ENCODE data around the gene CCNE1. TPM values are rescaled to one million over a fixed set of nuclear protein-coding genes. Genes with fewer than 3 reads are reported as not detected.

CCNE1 gene
- total RNA-seq, 1 donor: 10.4 TPM

GRCh38 chr19:29861574-29861973 lies 49.8 kb downstream of the CCNE1 start:
- DNase-seq (ENCODE audit: low read depth): no peak
- TF ChIP-seq, protein P1, sequence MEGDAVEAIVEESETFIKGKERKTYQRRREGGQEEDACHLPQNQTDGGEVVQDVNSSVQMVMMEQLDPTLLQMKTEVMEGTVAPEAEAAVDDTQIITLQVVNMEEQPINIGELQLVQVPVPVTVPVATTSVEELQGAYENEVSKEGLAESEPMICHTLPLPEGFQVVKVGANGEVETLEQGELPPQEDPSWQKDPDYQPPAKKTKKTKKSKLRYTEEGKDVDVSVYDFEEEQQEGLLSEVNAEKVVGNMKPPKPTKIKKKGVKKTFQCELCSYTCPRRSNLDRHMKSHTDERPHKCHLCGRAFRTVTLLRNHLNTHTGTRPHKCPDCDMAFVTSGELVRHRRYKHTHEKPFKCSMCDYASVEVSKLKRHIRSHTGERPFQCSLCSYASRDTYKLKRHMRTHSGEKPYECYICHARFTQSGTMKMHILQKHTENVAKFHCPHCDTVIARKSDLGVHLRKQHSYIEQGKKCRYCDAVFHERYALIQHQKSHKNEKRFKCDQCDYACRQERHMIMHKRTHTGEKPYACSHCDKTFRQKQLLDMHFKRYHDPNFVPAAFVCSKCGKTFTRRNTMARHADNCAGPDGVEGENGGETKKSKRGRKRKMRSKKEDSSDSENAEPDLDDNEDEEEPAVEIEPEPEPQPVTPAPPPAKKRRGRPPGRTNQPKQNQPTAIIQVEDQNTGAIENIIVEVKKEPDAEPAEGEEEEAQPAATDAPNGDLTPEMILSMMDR (IDR thresholded peaks at IDR 0.05; ENCODE audit: insufficient read depth, low read depth, low read length): no peak
- no peak overlapping the region for H3K4me3 ChIP-seq (ENCODE audit: low read depth, low read length)

DNA sequence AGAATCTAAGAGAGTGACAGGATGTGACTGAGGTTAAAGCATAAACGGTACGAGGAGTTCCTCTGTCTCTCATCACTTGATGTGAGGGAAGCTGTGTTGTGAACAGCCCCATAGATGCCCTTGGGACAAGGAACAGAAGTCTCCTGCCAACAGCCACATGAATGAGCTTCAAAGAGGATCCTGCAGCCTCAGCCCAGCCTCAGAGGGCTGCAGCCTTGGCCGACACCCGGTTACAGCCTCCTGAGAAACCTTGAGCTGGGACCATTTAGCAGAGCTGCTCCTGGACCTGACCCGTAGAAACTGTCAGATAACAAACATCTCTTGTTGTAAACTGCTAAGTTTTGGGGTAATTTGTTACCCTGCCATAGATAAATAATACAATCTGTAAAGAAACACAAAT lies 54.2 kb downstream of the CCNE1 start:
- H3K4me3 ChIP-seq (ENCODE audit: low read depth, low read length): no peak overlapping the region
- TF ChIP-seq, protein P1 (IDR thresholded peaks at IDR 0.05; ENCODE audit: insufficient read depth, low read depth, low read length): no peak
- DNase-seq (ENCODE audit: low read depth): no peak

GRCh38 chr19:29867984-29868383 lies 56.2 kb downstream of the CCNE1 start:
- H3K4me3 ChIP-seq (ENCODE audit: low read depth, low read length): no peak overlapping the region
- TF ChIP-seq, protein P1 (IDR thresholded peaks at IDR 0.05; ENCODE audit: insufficient read depth, low read depth, low read length): no peak
- no peak for DNase-seq (ENCODE audit: low read depth)

GRCh38 chr19:29871143-29871542 lies 59.4 kb downstream of the CCNE1 start:
- TF ChIP-seq, protein P1 (IDR thresholded peaks at IDR 0.05; ENCODE audit: insufficient read depth, low read depth, low read length): no peak
- no peak overlapping the region for H3K4me3 ChIP-seq (ENCODE audit: low read depth, low read length)
- peak; percentile 15 for DNase-seq (ENCODE audit: low read depth)

- no peak for DNase-seq (ENCODE audit: low read depth)
- no peak overlapping the region for H3K4me3 ChIP-seq (ENCODE audit: low read depth, low read length)
- TF ChIP-seq, protein P1 (IDR thresholded peaks at IDR 0.05; ENCODE audit: insufficient read depth, low read depth, low read length): peak; percentile 19
Observed at GRCh38 chr19:29872224-29872731, 60.5 kb downstream of the CCNE1 start.

GRCh38 chr19:29873024-29873800 lies 61.4 kb downstream of the CCNE1 start:
- DNase-seq (ENCODE audit: low read depth): peak; percentile 14
- TF ChIP-seq, protein P1 (IDR thresholded peaks at IDR 0.05; ENCODE audit: insufficient read depth, low read depth, low read length): peak; percentile 66
- peak overlapping the region; percentile 49 for H3K4me3 ChIP-seq (ENCODE audit: low read depth, low read length)

Other genes starting within 250 kb of the CCNE1 start
- 81.6 and 84.4 TPM in 2 replicates for gene POP4, start 205.7 kb upstream of the CCNE1 start, total RNA-seq
- 9.9 and 22.5 TPM in 2 replicates for gene PLEKHF1, start 146.5 kb upstream of the CCNE1 start, total RNA-seq
- gene C19orf12, start 96.7 kb upstream of the CCNE1 start, total RNA-seq: 29.0 and 38.4 TPM in 2 replicates
- 54.4 and 60.9 TPM in 2 replicates for gene URI1, start 130.2 kb downstream of the CCNE1 start, total RNA-seq